NCI-H510A (cell line): ENCODE results near the gene MEST.
"Not testable (repeated sequence)": the region's sequence is repeated elsewhere in the genome, so short reads cannot be mapped to it uniquely, and the experiment has no call there.

Experiments used
- DNase-seq: peaks from one replicate; lab custom pipeline; 2025; lab: John Stamatoyannopoulos, UW

The MEST gene

DNA sequence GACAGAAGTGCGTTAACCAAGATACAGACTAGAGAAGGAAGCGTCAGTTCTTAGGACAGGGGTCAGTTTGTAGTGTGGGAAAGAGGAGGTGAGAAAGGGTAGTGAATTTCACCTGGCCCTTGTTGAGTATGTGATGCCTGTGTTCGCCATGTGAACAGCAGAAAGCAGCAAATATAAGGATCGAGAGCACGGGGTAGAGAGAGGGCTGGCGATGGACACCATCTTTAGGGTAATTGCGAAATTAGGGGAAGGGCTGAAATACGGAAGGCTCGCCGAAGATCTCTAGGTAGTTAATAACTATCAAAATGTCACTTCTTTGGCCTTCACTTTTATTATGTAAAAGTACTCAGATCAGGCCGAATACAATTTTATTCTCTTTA lies 6.2 kb upstream of the MEST start:
- DNase-seq = no peak

GRCh38 chr7:130486114-130486953 lies 5.6 kb upstream of the MEST start:
- peak; percentile 89 for DNase-seq

DNA sequence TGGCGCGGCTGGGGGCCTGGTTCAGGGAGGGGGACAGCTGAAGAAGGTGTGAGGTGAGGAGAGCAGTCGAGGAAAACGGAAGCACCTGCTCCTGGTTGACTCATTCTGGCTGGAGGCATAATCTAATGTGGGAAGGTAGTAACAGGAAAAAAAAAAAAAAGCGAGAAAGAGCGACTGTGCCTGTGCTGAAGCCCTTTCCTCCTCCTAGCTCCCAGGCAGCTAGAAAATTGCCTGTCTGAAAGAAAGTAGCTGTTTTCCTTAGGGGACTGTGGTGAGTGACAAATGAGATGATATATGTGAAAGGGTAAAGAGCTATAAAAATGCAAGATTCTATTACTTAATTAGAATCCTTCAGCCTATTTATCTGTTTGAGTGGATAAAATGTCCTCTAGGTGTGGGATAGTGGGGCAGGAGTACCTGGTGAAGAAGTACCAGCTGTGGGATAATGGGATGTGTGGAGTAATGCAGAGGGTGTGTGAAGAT lies 4.9 kb upstream of the MEST start:
- DNase-seq = no peak

GRCh38 chr7:130488392-130489139 lies 3.3 kb upstream of the MEST start:
- DNase-seq = no peak

- no peak for DNase-seq
Observed at GRCh38 chr7:130489140-130489983, 2.5 kb upstream of the MEST start.

DNA sequence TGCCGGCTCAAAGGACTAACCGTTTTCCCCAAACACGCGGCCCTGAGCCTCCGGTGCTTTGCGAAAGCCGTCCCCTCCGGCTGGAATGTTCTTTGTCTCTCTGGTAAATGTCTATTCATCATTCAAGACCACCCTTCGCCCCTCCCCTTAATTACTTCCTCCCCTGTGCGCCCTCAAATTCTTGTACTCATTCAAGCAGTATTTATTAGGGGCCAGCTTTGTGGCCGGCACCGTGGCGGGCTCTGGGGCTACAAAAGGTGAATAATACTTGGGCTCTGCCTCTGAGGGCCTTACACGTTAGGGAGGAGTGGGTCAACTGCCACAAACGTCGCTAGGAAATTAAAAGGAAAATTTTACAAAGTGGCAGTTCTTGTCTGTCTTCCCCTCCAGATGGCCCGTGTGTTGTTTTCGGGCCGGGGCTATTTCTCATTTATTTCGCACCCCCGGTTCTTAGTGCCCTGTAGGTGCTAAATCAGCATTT lies 1.5 kb upstream of the MEST start:
- DNase-seq = no peak

DNA sequence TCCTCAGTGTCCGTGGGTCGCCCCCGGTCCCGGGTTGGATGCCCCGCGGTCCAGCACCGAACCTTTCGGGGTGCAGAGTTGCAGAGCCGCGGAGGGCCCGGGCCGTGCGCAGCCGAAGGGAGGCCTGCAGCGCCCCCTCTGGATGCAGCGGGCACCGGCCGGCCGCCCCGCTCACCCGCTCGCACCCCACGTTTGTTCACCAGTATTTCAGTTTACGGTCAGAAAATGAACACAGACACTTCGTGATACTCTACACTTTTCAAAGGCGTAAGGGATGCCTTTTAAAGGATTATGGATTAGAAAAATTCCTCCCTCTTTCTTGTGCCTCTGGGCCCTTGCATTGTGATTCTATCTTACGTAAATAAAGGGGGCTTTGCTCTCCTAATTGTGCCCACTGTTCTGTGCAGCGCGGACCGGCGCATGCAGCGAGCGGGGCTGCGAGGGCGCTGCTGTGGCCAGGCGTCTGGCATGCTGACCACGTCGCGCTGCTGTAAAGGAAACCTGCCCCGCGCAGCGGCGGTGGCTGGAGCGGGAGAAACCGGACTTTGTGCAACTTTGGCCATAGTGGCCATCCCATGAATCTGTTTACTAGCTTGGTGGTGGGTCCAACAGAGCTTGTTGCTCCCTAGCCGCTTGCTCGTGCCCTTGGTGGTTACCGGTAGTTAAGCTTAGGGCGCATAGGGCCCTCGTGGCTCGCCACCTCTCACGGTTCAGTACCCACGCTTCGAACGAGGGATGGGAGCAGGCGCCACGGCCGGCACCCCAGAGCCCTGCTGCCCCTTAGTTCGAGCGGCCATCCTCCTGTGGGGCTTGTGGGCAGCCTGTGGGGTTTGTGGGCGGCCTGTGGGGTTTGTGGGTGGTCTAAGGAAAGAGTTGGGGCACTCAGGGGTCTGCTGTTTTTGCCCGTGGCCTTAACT lies 739 bp upstream of the MEST start:
- DNase-seq = no peak

- no peak for DNase-seq
Observed at GRCh38 chr7:130492523-130493274, 814 bp downstream of the MEST start.

GRCh38 chr7:130493275-130493873 lies 1.5 kb downstream of the MEST start:
- DNase-seq = no peak

- no peak for DNase-seq
Observed at GRCh38 chr7:130494431-130494858, 2.6 kb downstream of the MEST start.

DNA sequence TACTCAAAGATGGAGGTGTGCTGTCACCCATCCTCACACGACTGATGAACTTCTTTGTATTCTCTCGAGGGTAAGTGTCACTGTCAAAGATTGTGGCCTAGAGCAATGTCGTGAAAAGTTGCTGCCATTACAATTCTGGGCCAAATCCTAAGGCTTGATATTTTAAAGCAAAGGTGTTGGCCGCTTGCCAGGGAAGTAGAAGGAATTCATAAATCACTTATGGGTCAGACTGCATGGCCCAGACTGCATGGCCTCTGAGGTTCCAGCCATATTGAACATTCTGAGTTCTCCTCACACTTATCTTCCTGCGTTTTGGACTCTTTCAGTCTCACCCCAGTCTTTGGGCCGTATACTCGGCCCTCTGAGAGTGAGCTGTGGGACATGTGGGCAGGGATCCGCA lies 8.6 kb downstream of the MEST start:
- DNase-seq = no peak

GRCh38 chr7:130500910-130501309 lies 9.0 kb downstream of the MEST start:
- DNase-seq = no peak

DNA sequence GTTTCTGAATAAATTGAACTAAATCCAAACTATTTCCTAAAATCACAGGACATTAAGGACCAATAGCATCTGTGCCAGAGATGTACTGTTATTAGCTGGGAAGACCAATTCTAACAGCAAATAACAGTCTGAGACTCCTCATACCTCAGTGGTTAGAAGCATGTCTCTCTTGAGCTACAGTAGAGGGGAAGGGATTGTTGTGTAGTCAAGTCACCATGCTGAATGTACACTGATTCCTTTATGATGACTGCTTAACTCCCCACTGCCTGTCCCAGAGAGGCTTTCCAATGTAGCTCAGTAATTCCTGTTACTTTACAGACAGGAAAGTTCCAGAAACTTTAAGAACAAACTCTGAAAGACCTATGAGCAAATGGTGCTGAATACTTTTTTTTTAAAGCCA lies 13.9 kb downstream of the MEST start:
- DNase-seq = no peak

GRCh38 chr7:130506358-130506757 lies 14.5 kb downstream of the MEST start:
- no peak for DNase-seq

GRCh38 chr7:130512038-130512437 lies 20.2 kb downstream of the MEST start:
- not testable (repeated sequence) for DNase-seq

- no peak for DNase-seq
Observed at GRCh38 chr7:130513447-130513846, 21.6 kb downstream of the MEST start.

- DNase-seq = no peak
Observed at GRCh38 chr7:130515315-130516040, 23.6 kb downstream of the MEST start.

DNA sequence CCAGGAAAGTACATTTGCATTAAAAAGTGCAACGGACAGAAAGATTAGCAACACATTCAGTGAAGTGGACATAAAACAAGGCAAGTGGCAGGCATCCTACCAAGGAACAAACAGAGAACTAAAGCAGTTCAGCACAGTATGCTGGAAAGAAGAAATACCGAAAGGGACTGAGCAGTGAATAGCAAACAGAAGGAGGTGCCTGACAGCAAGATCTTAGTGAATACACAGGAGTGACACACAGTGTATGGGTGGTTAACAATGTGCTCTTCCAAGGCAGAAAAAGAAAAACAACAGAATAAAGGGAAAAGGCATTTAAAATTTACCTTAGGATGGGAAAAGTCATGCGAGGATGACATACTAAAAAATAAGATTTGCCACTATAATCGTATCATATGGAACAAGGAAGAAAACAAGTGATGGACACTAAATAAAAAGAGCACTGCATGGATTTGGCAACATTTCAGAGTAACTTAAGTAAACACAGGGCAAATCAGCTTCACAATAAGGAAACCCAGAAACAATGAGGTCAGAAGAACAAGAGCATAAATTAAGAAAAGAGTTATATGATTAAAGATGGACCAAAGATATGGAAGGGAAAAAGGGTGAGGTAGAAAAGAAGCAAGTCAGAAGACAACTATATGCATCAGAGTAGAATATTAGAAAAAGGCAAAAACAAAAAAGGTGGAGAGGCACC lies 29.5 kb downstream of the MEST start:
- no peak for DNase-seq
